Trophoblast cell (in vitro differentiated cells and primary cell): ENCODE results near the gene COL19A1.

Experiments used
- DNase-seq, 2 donors: peaks; one replicate each; pipeline ENCODE4 v3.0.0-alpha.2; 2016
- H2AFZ ChIP-seq: 2 replicates; pipeline ENCODE4 v1.6.1; 2013; ENCODE audit warnings: low read length, moderate library complexity, mild to moderate bottlenecking; ENCODE audit not compliant: insufficient read depth, poor library complexity
- H2AK5ac ChIP-seq: 2 replicates; pipeline ENCODE4 v1.6.1; 2013; ENCODE audit warnings: mild to moderate bottlenecking, low read length
- H2BK120ac ChIP-seq: 2 replicates; pipeline ENCODE4 v1.6.1; 2013; ENCODE audit warnings: low read length, mild to moderate bottlenecking, moderate library complexity; ENCODE audit not compliant: insufficient read depth, poor library complexity
- H2BK12ac ChIP-seq: 2 replicates; pipeline ENCODE4 v1.6.1; 2013; ENCODE audit warnings: mild to moderate bottlenecking, low read length, moderate library complexity
- H2BK5ac ChIP-seq: 2 replicates; pipeline ENCODE4 v1.6.1; 2013; ENCODE audit warnings: low read length, low read depth, moderate library complexity, mild to moderate bottlenecking; ENCODE audit not compliant: poor library complexity
- H3K14ac ChIP-seq: 2 replicates; pipeline ENCODE4 v1.6.1; 2013; ENCODE audit warnings: mild to moderate bottlenecking, low read length
- H3K18ac ChIP-seq: 2 replicates; pipeline ENCODE4 v1.6.1; 2013; ENCODE audit warnings: mild to moderate bottlenecking, low read length
- H3K23ac ChIP-seq: 2 replicates; pipeline ENCODE4 v1.6.1; 2013; ENCODE audit warnings: low read length
- H3K27ac ChIP-seq: 2 replicates; pipeline ENCODE4 v1.5.1; 2013; ENCODE audit warnings: low read depth, mild to moderate bottlenecking, inconsistent platforms, low read length, moderate library complexity
- H3K27me3 ChIP-seq: 2 replicates; pipeline ENCODE4 v1.6.1; 2013; ENCODE audit warnings: inconsistent platforms, mild to moderate bottlenecking, low read length, moderate library complexity; ENCODE audit not compliant: insufficient read depth
- H3K36me3 ChIP-seq, 2 experiments: 1 replicate in 1 of 2; 2 replicates in 1 of 2; pipeline ENCODE4 v1.6.1; 2013; ENCODE audit warnings: low read length in 2 of 2, mild to moderate bottlenecking in 2 of 2, moderate library complexity in 1 of 2; ENCODE audit not compliant: insufficient read depth in 2 of 2, control insufficient read depth in 1 of 2
- H3K4ac ChIP-seq: 2 replicates; pipeline ENCODE4 v1.6.1; 2013; ENCODE audit warnings: low read depth, mild to moderate bottlenecking, low read length, moderate library complexity
- H3K4me1 ChIP-seq, 2 experiments: 1 replicate in 1 of 2; 2 replicates in 1 of 2; pipeline ENCODE4 v1.6.1; 2013; ENCODE audit warnings: low read length in 2 of 2, mild to moderate bottlenecking in 2 of 2, moderate library complexity in 1 of 2; ENCODE audit not compliant: insufficient read depth in 2 of 2, control insufficient read depth in 1 of 2
- H3K4me2 ChIP-seq: 2 replicates; pipeline ENCODE4 v1.6.1; 2013; ENCODE audit warnings: inconsistent platforms, mild to moderate bottlenecking, low read length, moderate library complexity
- H3K4me3 ChIP-seq: 2 replicates; pipeline ENCODE4 v1.5.1; 2013; ENCODE audit warnings: mild to moderate bottlenecking, low read depth, low read length, inconsistent platforms
- H3K79me1 ChIP-seq: one replicate; pipeline ENCODE4 v1.6.1; 2013; ENCODE audit warnings: low read length
- H3K79me2 ChIP-seq: 2 replicates; pipeline ENCODE4 v1.6.1; 2013; ENCODE audit warnings: low read length, mild to moderate bottlenecking; ENCODE audit not compliant: control insufficient read depth, insufficient read depth, poor library complexity
- H3K9ac ChIP-seq: 2 replicates; pipeline ENCODE4 v1.6.1; 2013; ENCODE audit warnings: mild to moderate bottlenecking, low read length
- H3K9me3 ChIP-seq: 2 replicates; pipeline ENCODE4 v1.6.1; 2013; ENCODE audit warnings: low read depth, mild to moderate bottlenecking, control low read depth, inconsistent platforms, low read length; ENCODE audit not compliant: insufficient read depth
- H4K12ac ChIP-seq: 2 replicates; pipeline ENCODE4 v1.6.1; 2013; ENCODE audit warnings: low read depth, mild to moderate bottlenecking, low read length, moderate library complexity
- H4K8ac ChIP-seq: 2 replicates; pipeline ENCODE4 v1.6.1; 2013; ENCODE audit warnings: low read depth, mild to moderate bottlenecking, low read length, moderate library complexity
- H4K91ac ChIP-seq: one replicate; pipeline ENCODE4 v1.6.1; 2013; ENCODE audit warnings: low read depth, mild to moderate bottlenecking, low read length, moderate library complexity
- WGBS: extraction: QIAGEN DNeasy Blood & Tissue Kit; methylation state at CpG from one replicate; pipeline ENCODE4 v1.1.7; 2013; ENCODE audit warnings: missing lambda C conversion rate; ENCODE audit not compliant: insufficient read length, insufficient coverage; ENCODE audit errors: extremely low coverage; 5-methylcytosine and 5-hydroxymethylcytosine counted together

COL19A1 gene

DNA sequence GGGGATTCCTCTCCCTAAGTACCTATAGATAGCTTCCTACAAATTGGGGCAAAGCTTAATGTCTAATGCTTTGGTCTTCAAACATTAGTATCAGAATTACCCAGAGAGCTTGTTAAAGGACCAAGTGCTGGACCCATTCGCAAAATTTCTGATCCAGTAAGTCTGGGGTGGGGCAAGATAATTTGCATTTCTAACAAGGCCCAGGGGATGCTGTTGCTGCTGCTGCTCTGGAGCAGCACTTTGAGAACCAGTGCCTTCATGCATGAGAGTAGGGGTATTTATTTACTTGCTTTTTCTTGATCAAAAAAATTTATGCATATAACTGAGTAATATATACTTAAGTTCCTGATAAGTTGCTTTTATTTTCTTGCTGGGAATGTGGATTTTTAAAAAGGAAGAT is 24.5 kb upstream of the COL19A1 start:
- WGBS = no CpG with 5 or more reads among the region's 1 CpG
- Histone ChIP-seq H2AFZ (no peak overlapping the region), H2BK120ac (no peak overlapping the region), H2BK12ac (no peak overlapping the region), H3K9me3 (no peaks in the 10 kb centered on the region), H3K9ac (no peak overlapping the region), H2AK5ac (no peak overlapping the region), H4K91ac (no peak overlapping the region), H3K27me3 (no peaks in the 10 kb centered on the region), H3K79me1 (no peaks in the 10 kb centered on the region), H3K18ac (no peak overlapping the region), H3K27ac (no peak overlapping the region), H3K79me2 (no peaks in the 10 kb centered on the region), H4K8ac (no peak overlapping the region), H3K4me2 (no peak overlapping the region), H3K4me3 (no peak overlapping the region), H3K4ac (no peak overlapping the region), H2BK5ac (no peak overlapping the region), H3K4me1 (no peaks in the 10 kb centered on the region), H3K36me3 (no peaks in the 10 kb centered on the region), H4K12ac (no peak overlapping the region), H3K14ac (no peak overlapping the region), H3K23ac (no peak overlapping the region)
- no peak for DNase-seq

DNA sequence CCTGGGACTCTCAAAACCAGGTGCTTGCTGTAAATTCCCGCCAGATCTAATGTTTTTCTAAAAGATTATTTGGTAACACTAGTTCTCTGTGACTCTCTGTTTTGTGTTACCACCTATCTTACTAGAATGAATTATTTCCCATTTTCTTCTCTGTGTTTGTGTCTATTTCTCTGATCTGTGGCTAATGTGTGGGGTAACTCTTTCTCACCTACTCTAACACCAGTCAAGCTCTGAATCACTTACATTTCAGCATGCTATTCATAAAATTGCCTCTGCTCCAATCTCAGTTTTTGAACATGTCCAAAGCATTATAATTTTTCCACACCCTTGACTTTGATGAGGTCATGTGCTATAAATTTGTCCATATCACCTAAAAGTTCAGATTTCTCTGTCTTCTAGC is 23.2 kb upstream of the COL19A1 start:
- Histone ChIP-seq H3K27ac (no peak overlapping the region), H2BK5ac (no peak overlapping the region)

DNA sequence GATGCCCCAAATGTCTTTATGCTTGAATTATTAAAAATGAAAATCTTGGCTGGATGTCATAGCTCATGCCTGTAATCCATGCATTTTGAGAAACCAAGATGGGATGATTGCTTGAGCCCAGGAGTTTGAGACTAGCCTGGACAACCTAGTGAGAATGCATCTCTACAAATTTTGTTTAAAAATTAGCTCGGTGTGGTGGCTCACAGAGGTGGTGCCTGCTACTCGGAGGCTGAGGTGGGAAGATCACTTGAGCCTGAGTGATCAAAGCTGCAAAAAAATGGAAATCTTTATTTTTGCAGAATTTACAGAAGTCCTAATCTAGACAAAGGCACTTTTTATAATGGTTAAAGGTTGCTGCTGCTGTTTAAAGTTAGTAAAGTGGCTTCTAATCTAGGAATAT is 20.0 kb upstream of the COL19A1 start:
- no peaks in the 10 kb centered on the region for H3K27me3 ChIP-seq
- no peak overlapping the region for H3K23ac ChIP-seq
- no peak overlapping the region for H2AK5ac ChIP-seq
- no CpG with 5 or more reads among the region's 2 CpGs for WGBS
- H3K4me2 ChIP-seq = no peak overlapping the region
- H3K79me1 ChIP-seq = no peaks in the 10 kb centered on the region
- H4K91ac ChIP-seq = no peak overlapping the region
- H3K79me2 ChIP-seq = no peaks in the 10 kb centered on the region
- no peaks in the 10 kb centered on the region for H3K36me3 ChIP-seq
- no peak overlapping the region for H4K12ac ChIP-seq
- no peak overlapping the region for H2AFZ ChIP-seq
- no peak overlapping the region for H3K14ac ChIP-seq
- no peak overlapping the region for H3K4me3 ChIP-seq
- no peak overlapping the region for H2BK120ac ChIP-seq
- no peaks in the 10 kb centered on the region for H3K9me3 ChIP-seq
- H2BK12ac ChIP-seq = no peak overlapping the region
- no peak overlapping the region for H3K4ac ChIP-seq
- no peak overlapping the region for H3K9ac ChIP-seq
- no peak overlapping the region for H4K8ac ChIP-seq
- no peak for DNase-seq
- H3K27ac ChIP-seq = no peak overlapping the region
- no peak overlapping the region for H3K18ac ChIP-seq
- no peak overlapping the region for H2BK5ac ChIP-seq
- no peaks in the 10 kb centered on the region for H3K4me1 ChIP-seq

More for the DNA sequence above, 23.2 kb upstream of the COL19A1 start:
- no peak overlapping the region for H3K23ac ChIP-seq
- no peaks in the 10 kb centered on the region for H3K4me1 ChIP-seq
- no peak overlapping the region for H4K12ac ChIP-seq
- no peak overlapping the region for H2AK5ac ChIP-seq
- no CpG with 5 or more reads among the region's 1 CpG for WGBS
- H2AFZ ChIP-seq = no peak overlapping the region
- no peak overlapping the region for H3K4me2 ChIP-seq
- no peak overlapping the region for H2BK12ac ChIP-seq
- no peak overlapping the region for H4K8ac ChIP-seq
- no peaks in the 10 kb centered on the region for H3K27me3 ChIP-seq
- no peak overlapping the region for H3K4ac ChIP-seq
- H3K9me3 ChIP-seq = no peaks in the 10 kb centered on the region
- H4K91ac ChIP-seq = no peak overlapping the region
- no peaks in the 10 kb centered on the region for H3K36me3 ChIP-seq
- no peak overlapping the region for H3K9ac ChIP-seq
- H3K79me1 ChIP-seq = no peaks in the 10 kb centered on the region
- H3K14ac ChIP-seq = no peak overlapping the region
- no peak overlapping the region for H2BK120ac ChIP-seq
- H3K79me2 ChIP-seq = no peaks in the 10 kb centered on the region
- DNase-seq = no peak
- H3K4me3 ChIP-seq = no peak overlapping the region
- no peak overlapping the region for H3K18ac ChIP-seq

DNA sequence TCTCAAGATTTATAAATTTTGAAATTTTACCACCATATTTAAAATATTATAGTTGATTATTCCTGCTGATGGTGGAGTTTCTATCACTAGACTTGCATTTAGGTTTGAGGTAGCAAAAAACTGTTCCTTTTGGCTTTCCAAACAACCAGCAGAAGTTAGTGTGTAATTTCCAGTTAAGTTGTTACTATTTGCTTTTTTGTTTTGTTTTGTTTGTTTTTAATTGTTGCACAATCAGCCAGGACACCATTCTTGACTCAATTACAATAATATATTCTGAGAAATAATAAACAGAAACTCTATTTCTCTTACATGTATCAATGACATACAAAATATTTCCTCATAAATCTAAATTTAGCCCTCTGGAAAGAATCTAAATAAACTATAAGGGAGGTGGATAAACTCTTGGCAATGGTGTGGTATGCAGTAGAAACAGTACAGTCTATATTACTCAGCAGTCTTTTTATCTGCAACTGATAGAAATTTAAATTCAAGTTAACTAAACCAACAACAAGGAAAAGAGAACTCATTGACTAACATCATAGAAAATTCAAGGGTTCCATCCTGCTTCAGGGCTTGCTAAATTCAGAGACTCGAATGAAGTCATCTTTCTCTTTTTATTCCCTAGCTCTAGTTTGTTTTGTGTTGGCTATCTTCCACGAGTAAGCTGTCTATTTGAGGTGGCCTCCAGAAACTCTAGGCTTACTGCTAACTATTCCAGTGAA is 19.4 kb upstream of the COL19A1 start:
- Histone ChIP-seq H3K79me2 (no peaks in the 10 kb centered on the region), H2AFZ (no peak overlapping the region), H2BK120ac (no peak overlapping the region), H2BK5ac (no peak overlapping the region), H4K12ac (no peak overlapping the region), H3K4me1 (no peaks in the 10 kb centered on the region), H3K14ac (no peak overlapping the region), H2BK12ac (no peak overlapping the region), H3K18ac (no peak overlapping the region), H3K23ac (no peak overlapping the region), H4K8ac (no peak overlapping the region), H3K27me3 (no peaks in the 10 kb centered on the region), H3K79me1 (no peaks in the 10 kb centered on the region), H3K9me3 (no peaks in the 10 kb centered on the region), H3K9ac (no peak overlapping the region), H4K91ac (no peak overlapping the region), H3K36me3 (no peaks in the 10 kb centered on the region), H2AK5ac (no peak overlapping the region), H3K4ac (no peak overlapping the region), H3K4me2 (no peak overlapping the region), H3K27ac (no peak overlapping the region), H3K4me3 (no peak overlapping the region)
- no CpG with 5 or more reads among the region's 2 CpGs for WGBS
- no peak for DNase-seq
